Smooth muscle cell (in vitro differentiated cells): ENCODE results near the gene MDN1. TPM values are rescaled to one million over a fixed set of nuclear protein-coding genes. Genes with fewer than 3 reads are reported as not detected.

Experiments used
- DNase-seq: peaks from one replicate; lab custom pipeline; 2025; ENCODE audit not compliant: unreplicated experiment; lab: John Stamatoyannopoulos, UW
- H2AFZ ChIP-seq: fragments of 200-600 bp; sonication (generic); 2 replicates; pipeline ENCODE4 v1.6.0; 2016; ENCODE audit warnings: antibody characterized with exemption, low read depth, mild to moderate bottlenecking
- H3F3A ChIP-seq: fragments of 200-600 bp; sonication (generic); 2 replicates; pipeline ENCODE4 v1.6.0; 2017; ENCODE audit warnings: antibody characterized with exemption, low read depth
- H3K27ac ChIP-seq: fragments of 200-600 bp; sonication (generic); 2 replicates; pipeline ENCODE4 v1.5.1; 2016; ENCODE audit warnings: low read depth, mild to moderate bottlenecking
- H3K27me3 ChIP-seq: fragments of 200-600 bp; sonication (generic); 2 replicates; pipeline ENCODE4 v1.6.1; 2016; ENCODE audit warnings: low read depth, mild to moderate bottlenecking
- H3K36me3 ChIP-seq: fragments of 200-600 bp; sonication (generic); 2 replicates; pipeline ENCODE4 v1.5.1; 2016; ENCODE audit warnings: low read depth
- H3K4me1 ChIP-seq: fragments of 200-600 bp; sonication (generic); 2 replicates; pipeline ENCODE4 v1.5.1; 2016; ENCODE audit warnings: low read depth
- H3K4me2 ChIP-seq: fragments of 200-600 bp; sonication (generic); 2 replicates; pipeline ENCODE4 v1.6.0; 2016; ENCODE audit warnings: mild to moderate bottlenecking
- H3K4me3 ChIP-seq: fragments of 200-600 bp; sonication (generic); 2 replicates; pipeline ENCODE4 v1.5.1; 2016; ENCODE audit warnings: mild to moderate bottlenecking
- H3K79me2 ChIP-seq: fragments of 200-600 bp; sonication (generic); 2 replicates; pipeline ENCODE4 v1.6.0; 2016; ENCODE audit warnings: low read depth, mild to moderate bottlenecking
- H3K9ac ChIP-seq: fragments of 200-600 bp; sonication (generic); 2 replicates; pipeline ENCODE4 v1.6.0; 2016; ENCODE audit warnings: low read depth
- H3K9me3 ChIP-seq: fragments of 200-600 bp; sonication (generic); replicated peaks from 2 replicates; pipeline ENCODE4 v1.5.1; 2016; ENCODE audit warnings: low read depth
- H4K20me1 ChIP-seq: fragments of 200-600 bp; sonication (generic); 2 replicates; pipeline ENCODE4 v1.6.0; 2016; ENCODE audit warnings: low read depth
- WGBS: methylation state at CpG from one replicate; pipeline ENCODE4 v1.1.7; 2016; ENCODE audit warnings: low lambda C conversion rate; 5-methylcytosine and 5-hydroxymethylcytosine counted together
- polyA plus RNA-seq: library from polyadenylated mRNA; unstranded; fragments of >200 nt; fragmentation: Nextera tagmentation; extraction: Ambion mirVana; gene quantifications from 2 replicates; pipeline ENCODE4 v1.2.1, GENCODE V29; 2016
- total RNA-seq: library from RNA; depleted of rRNA; stranded (reverse); fragments of >200 nt; gene quantifications from 2 replicates; pipeline ENCODE4 v1.2.3, GENCODE V29; 2014
- TF ChIP-seq, protein P1 (sequence below): fragments of 200-600 bp; sonication (generic); IDR thresholded peaks from 2 replicates; pipeline ENCODE4 v1.5.1; 2017; ENCODE audit warnings: borderline replicate concordance, mild to moderate bottlenecking, antibody characterized with exemption; ENCODE audit not compliant: insufficient read depth, poor library complexity, severe bottlenecking

Gene MDN1
- total and polyA plus RNA-seq, 2 experiments from 2014 or later, result 6.4 to 16.5 TPM

GRCh38 chr6:89782222-89782621 is 37.4 kb downstream of the MDN1 start:
- H4K20me1 ChIP-seq, result no peaks in the 10 kb centered on the region
- no peaks in the 10 kb centered on the region for H3K9me3 ChIP-seq
- H2AFZ ChIP-seq, result no peak overlapping the region
- WGBS, result 94% methylated on average over 1 of the region's 1 CpG
- H3K36me3 ChIP-seq, result peaks cover 23% of the 10 kb centered on the region
- H3K79me2 ChIP-seq, result no peaks in the 10 kb centered on the region
- no peaks in the 10 kb centered on the region for H3K27me3 ChIP-seq
- H3K4me1 ChIP-seq, result no peaks in the 10 kb centered on the region
- H3K27ac ChIP-seq, result no peak overlapping the region
- H3K4me3 ChIP-seq, result no peak overlapping the region
- H3F3A ChIP-seq, result no peaks in the 10 kb centered on the region
- H3K9ac ChIP-seq, result no peak overlapping the region
- TF ChIP-seq, protein P1, sequence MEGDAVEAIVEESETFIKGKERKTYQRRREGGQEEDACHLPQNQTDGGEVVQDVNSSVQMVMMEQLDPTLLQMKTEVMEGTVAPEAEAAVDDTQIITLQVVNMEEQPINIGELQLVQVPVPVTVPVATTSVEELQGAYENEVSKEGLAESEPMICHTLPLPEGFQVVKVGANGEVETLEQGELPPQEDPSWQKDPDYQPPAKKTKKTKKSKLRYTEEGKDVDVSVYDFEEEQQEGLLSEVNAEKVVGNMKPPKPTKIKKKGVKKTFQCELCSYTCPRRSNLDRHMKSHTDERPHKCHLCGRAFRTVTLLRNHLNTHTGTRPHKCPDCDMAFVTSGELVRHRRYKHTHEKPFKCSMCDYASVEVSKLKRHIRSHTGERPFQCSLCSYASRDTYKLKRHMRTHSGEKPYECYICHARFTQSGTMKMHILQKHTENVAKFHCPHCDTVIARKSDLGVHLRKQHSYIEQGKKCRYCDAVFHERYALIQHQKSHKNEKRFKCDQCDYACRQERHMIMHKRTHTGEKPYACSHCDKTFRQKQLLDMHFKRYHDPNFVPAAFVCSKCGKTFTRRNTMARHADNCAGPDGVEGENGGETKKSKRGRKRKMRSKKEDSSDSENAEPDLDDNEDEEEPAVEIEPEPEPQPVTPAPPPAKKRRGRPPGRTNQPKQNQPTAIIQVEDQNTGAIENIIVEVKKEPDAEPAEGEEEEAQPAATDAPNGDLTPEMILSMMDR, result no peak
- no peak for DNase-seq
- H3K4me2 ChIP-seq, result no peak overlapping the region

- Histone ChIP-seq H3K4me1 (no peaks in the 10 kb centered on the region), H3K4me3 (no peak overlapping the region), H3K79me2 (no peaks in the 10 kb centered on the region), H4K20me1 (no peaks in the 10 kb centered on the region), H3K4me2 (no peak overlapping the region), H3K9ac (no peak overlapping the region), H3K27me3 (no peaks in the 10 kb centered on the region), H3K36me3 (peaks cover 19% of the 10 kb centered on the region), H3F3A (no peaks in the 10 kb centered on the region), H3K9me3 (no peaks in the 10 kb centered on the region), H2AFZ (no peak overlapping the region), H3K27ac (no peak overlapping the region)
- no peak for DNase-seq
- 97% methylated on average over 6 of the region's 6 CpGs for WGBS
- TF ChIP-seq, protein P1, result no peak
These were observed 38.2 kb downstream of the MDN1 start for GRCh38 chr6:89781070-89782034.

GRCh38 chr6:89777455-89777854 is 42.1 kb downstream of the MDN1 start:
- no peak overlapping the region for H3K9ac ChIP-seq
- no peak overlapping the region for H3K27ac ChIP-seq
- no peaks in the 10 kb centered on the region for H3K4me1 ChIP-seq
- no peaks in the 10 kb centered on the region for H3K9me3 ChIP-seq
- no peak overlapping the region for H3K4me3 ChIP-seq
- no peak for DNase-seq
- no peaks in the 10 kb centered on the region for H3K27me3 ChIP-seq
- H2AFZ ChIP-seq, result no peak overlapping the region
- no peaks in the 10 kb centered on the region for H3K36me3 ChIP-seq
- no peak overlapping the region for H3K4me2 ChIP-seq
- 98% methylated on average over 2 of the region's 2 CpGs for WGBS
- H4K20me1 ChIP-seq, result no peaks in the 10 kb centered on the region
- TF ChIP-seq, protein P1, result no peak
- H3K79me2 ChIP-seq, result no peaks in the 10 kb centered on the region
- H3F3A ChIP-seq, result no peaks in the 10 kb centered on the region
